PC-3 (cell line): Measurements from ENCODE around the gene DSCAM. TPM values are rescaled to one million over a fixed set of nuclear protein-coding genes. Genes with fewer than 3 reads are reported as not detected.

Experiments
- ATAC-seq: fragments of 200-7000 bp; cut with Tn5 transposase; 2 replicates; pipeline ENCODE4 v1.9.1; 2020; ENCODE audit warnings: mild to moderate bottlenecking, moderate library complexity
- BruUV-seq: library from RNA; stranded (reverse); fragments of 400-500 nt; replicated peaks from 2 replicates; lab custom pipeline; 2021; lab: Mats Ljungman, UMichigan
- CTCF ChIA-PET: fragments of 300-600 bp; sonication (Branson Sonifier 250); formaldehyde crosslinking; loops from one replicate; lab custom pipeline; 2022; ENCODE audit warnings: antibody characterized with exemption; lab: Charles Lee
- POLR2A ChIA-PET: fragments of 300-600 bp; sonication (Branson Sonifier 250); formaldehyde crosslinking; loops from one replicate; lab custom pipeline; 2022; ENCODE audit warnings: antibody characterized with exemption; ENCODE audit not compliant: unreplicated experiment; lab: Charles Lee
- DNase-seq: peaks from one replicate; pipeline ENCODE4 v3.0.0-alpha.2; 2015
- H2AFZ ChIP-seq: fragments of 300-600 bp; sonication (generic); 2 replicates; pipeline ENCODE4 v1.6.0; 2016; ENCODE audit warnings: antibody characterized with exemption, low read length
- H3F3A ChIP-seq: fragments of 300-600 bp; sonication (generic); one replicate; pipeline ENCODE4 v1.6.0; 2017; ENCODE audit warnings: antibody characterized with exemption, low read length, control low read depth, mild to moderate bottlenecking; ENCODE audit not compliant: unreplicated experiment
- H3K27ac ChIP-seq: fragments of 300-600 bp; sonication (generic); 2 replicates; pipeline ENCODE4 v1.5.1; 2016; ENCODE audit warnings: mild to moderate bottlenecking, low read length
- H3K27me3 ChIP-seq: fragments of 300-600 bp; sonication (generic); 2 replicates; pipeline ENCODE4 v1.6.1; 2016; ENCODE audit warnings: low read length, mixed read lengths
- H3K36me3 ChIP-seq: fragments of 300-600 bp; sonication (generic); 2 replicates; pipeline ENCODE4 v1.6.1; 2016; ENCODE audit warnings: low read depth, mixed run types, low read length, mixed read lengths
- H3K4me1 ChIP-seq: fragments of 300-600 bp; sonication (generic); 2 replicates; pipeline ENCODE4 v1.5.1; 2016; ENCODE audit warnings: low read length; ENCODE audit not compliant: insufficient read depth
- H3K4me2 ChIP-seq: fragments of 300-600 bp; sonication (generic); 2 replicates; pipeline ENCODE4 v1.6.0; 2016; ENCODE audit warnings: low read length
- H3K4me3 ChIP-seq: fragments of 300-600 bp; sonication (generic); 2 replicates; pipeline ENCODE4 v1.5.1; 2016; ENCODE audit warnings: mild to moderate bottlenecking, low read length, mixed read lengths
- H3K79me2 ChIP-seq: fragments of 300-600 bp; sonication (generic); 2 replicates; pipeline ENCODE4 v1.6.1; 2017; ENCODE audit warnings: low read length, mixed read lengths
- H3K9ac ChIP-seq: fragments of 300-600 bp; sonication (generic); 2 replicates; pipeline ENCODE4 v1.6.0; 2016; ENCODE audit warnings: mild to moderate bottlenecking, low read length
- H3K9me2 ChIP-seq: fragments of 300-600 bp; sonication (generic); replicated peaks from 2 replicates; pipeline ENCODE4 v1.6.1; 2016; ENCODE audit warnings: mixed run types, low read length, mixed read lengths
- H3K9me3 ChIP-seq: fragments of 300-600 bp; sonication (generic); 2 replicates; pipeline ENCODE4 v1.6.1; 2016; ENCODE audit warnings: low read length, mixed read lengths
- H4K20me1 ChIP-seq: fragments of 300-600 bp; sonication (generic); 2 replicates; pipeline ENCODE4 v1.6.1; 2016; ENCODE audit warnings: low read length, mixed read lengths
- EZH2 ChIP-seq: fragments of 300-600 bp; sonication (generic); IDR thresholded peaks from one replicate; pipeline ENCODE4 v1.6.1; 2017; ENCODE audit warnings: antibody characterized with exemption, mild to moderate bottlenecking, low read length; ENCODE audit not compliant: unreplicated experiment
- EZH2phosphoT487 ChIP-seq: fragments of 300-600 bp; sonication (generic); IDR thresholded peaks from 2 replicates; pipeline ENCODE4 v1.6.1; 2018; ENCODE audit warnings: mild to moderate bottlenecking, antibody characterized with exemption, low read length, borderline replicate concordance
- intact Hi-C: fragments of 100-400 bp; cut with micrococcal nuclease; formaldehyde crosslinking; loops from 2 replicates; pipeline ENCODE4 v1.9.0; 2023
- total RNA-seq: library from RNA; depleted of rRNA; stranded (reverse); fragments of >200 nt; gene quantifications from 2 replicates; pipeline ENCODE4 v1.2.3, GENCODE V29; 2014
- TF ChIP-seq, protein P1 (sequence below): fragments of 300-600 bp; sonication (generic); conservative IDR thresholded peaks from 2 replicates; pipeline ENCODE4 v1.5.1; 2017; ENCODE audit warnings: antibody characterized with exemption, low read depth, mild to moderate bottlenecking, low read length

DSCAM gene
- total RNA-seq, 1 experiment from 2014 or later, result not detected

DNA sequence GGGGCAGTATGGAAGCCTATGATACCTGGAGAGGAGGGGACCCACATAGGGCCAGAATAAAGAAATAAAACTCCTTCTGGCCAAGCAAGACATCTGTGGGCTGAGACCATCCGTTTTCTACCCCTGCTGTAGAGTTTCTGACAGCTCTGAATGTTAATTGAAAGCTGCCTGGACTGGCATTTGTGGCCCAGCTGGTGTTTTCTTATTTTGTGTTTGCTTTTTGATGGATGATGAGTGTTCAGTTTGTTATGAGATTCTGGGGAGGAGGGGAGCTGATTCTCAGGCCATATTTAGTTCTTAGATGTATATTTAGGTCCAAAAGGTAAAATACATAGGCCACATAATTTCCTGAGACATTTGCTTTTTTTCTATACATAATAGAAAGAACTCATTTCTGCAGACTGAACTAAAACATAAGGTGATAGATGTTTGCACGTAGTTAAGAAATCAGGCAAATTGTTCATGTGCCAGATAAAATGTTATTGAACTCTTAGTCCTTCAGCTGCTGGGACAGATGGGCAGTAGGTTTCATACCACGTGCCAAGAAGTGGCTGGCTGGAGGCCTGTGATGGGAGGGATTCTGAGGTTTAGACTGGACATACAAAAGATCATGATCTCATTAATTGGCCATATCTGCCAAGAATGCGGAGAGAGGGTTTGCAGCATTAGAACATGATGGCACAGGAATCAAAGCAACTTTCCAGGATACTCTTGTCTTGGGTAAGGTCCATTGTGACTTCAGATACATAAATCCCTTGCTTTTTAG is 54.1 kb downstream of the DSCAM start:
- Histone ChIP-seq H3K4me1 (no peaks in the 10 kb centered on the region), H3K9ac (no peak overlapping the region), H3K4me2 (no peak overlapping the region), H3F3A (no peaks in the 10 kb centered on the region), H3K27me3 (no peaks in the 10 kb centered on the region), H3K36me3 (no peaks in the 10 kb centered on the region), H3K4me3 (no peak overlapping the region), H3K27ac (no peak overlapping the region), H3K9me3 (peaks cover 24% of the 10 kb centered on the region), H4K20me1 (no peaks in the 10 kb centered on the region), H2AFZ (no peak overlapping the region), H3K9me2 (no peaks in the 10 kb centered on the region), H3K79me2 (no peaks in the 10 kb centered on the region)
- DNase-seq (no peak), ATAC-seq (no peak)
- POLR2A ChIA-PET, result no interaction called here
- no TSS peak for BruUV-seq
- TF ChIP-seq EZH2 (no peak), EZH2phosphoT487 (no peak)
- TF ChIP-seq, protein P1, sequence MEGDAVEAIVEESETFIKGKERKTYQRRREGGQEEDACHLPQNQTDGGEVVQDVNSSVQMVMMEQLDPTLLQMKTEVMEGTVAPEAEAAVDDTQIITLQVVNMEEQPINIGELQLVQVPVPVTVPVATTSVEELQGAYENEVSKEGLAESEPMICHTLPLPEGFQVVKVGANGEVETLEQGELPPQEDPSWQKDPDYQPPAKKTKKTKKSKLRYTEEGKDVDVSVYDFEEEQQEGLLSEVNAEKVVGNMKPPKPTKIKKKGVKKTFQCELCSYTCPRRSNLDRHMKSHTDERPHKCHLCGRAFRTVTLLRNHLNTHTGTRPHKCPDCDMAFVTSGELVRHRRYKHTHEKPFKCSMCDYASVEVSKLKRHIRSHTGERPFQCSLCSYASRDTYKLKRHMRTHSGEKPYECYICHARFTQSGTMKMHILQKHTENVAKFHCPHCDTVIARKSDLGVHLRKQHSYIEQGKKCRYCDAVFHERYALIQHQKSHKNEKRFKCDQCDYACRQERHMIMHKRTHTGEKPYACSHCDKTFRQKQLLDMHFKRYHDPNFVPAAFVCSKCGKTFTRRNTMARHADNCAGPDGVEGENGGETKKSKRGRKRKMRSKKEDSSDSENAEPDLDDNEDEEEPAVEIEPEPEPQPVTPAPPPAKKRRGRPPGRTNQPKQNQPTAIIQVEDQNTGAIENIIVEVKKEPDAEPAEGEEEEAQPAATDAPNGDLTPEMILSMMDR, result no peak
- intact Hi-C loops, result no loop called here
- CTCF ChIA-PET, result no interaction called here

DNA sequence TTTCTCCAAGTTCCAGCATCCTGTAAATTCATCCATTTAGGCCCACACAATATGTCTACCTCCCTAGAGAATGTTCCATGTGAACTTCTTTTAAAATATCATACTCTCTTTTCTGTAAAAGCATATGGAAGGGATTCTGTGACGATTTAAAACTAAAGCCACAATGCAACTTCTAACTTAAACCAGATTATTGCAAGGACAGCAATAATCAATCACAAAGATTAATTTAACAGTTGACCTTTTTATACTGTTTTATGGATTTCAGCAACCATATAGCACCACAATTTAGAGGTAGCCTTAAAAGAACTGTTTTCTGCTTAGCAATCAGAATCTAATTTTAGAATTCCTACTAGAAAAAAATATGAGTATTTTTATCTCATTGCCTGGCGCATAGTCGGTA is 58.3 kb downstream of the DSCAM start:
- H3K9ac ChIP-seq, result no peak overlapping the region
- no peak overlapping the region for H3K27ac ChIP-seq
- ATAC-seq (no peak), DNase-seq (no peak)
- no peak overlapping the region for H2AFZ ChIP-seq
- no peaks in the 10 kb centered on the region for H3K79me2 ChIP-seq
- BruUV-seq, result no TSS peak
- TF ChIP-seq, protein P1, result no peak
- TF ChIP-seq EZH2, result no peak
- TF ChIP-seq EZH2phosphoT487, result no peak
- no peaks in the 10 kb centered on the region for H3F3A ChIP-seq
- H3K4me3 ChIP-seq, result no peak overlapping the region
- no peaks in the 10 kb centered on the region for H3K9me2 ChIP-seq
- no peaks in the 10 kb centered on the region for H3K27me3 ChIP-seq
- ChIA-PET CTCF (no interaction called here), POLR2A (no interaction called here)
- H3K4me1 ChIP-seq, result no peaks in the 10 kb centered on the region
- peaks cover 24% of the 10 kb centered on the region for H3K9me3 ChIP-seq
- H3K4me2 ChIP-seq, result no peak overlapping the region
- H4K20me1 ChIP-seq, result no peaks in the 10 kb centered on the region
- H3K36me3 ChIP-seq, result no peaks in the 10 kb centered on the region
- intact Hi-C loops, result no loop called here

DNA sequence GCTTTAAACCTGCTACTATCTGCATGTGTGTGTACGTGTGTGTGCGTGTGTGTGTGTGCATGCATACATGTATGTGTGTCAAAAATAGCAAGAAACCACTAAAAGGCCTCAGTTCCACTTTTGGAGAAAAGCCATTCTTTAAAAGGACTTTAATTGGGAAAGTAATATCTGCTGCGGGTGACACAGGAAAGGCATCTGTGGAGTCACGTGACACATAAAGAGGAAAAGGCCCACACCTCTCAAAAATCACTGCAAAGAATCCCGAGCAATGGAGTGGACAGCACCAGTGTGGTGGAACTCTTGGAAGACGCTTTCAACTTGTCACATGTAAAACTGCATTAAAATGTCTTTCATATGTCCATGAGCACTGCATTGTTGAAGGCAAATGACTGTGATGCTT is 63.6 kb downstream of the DSCAM start:
- H2AFZ ChIP-seq, result no peak overlapping the region
- H3K9me2 ChIP-seq, result no peaks in the 10 kb centered on the region
- ChIA-PET CTCF (no interaction called here), POLR2A (no interaction called here)
- TF ChIP-seq, protein P1, result no peak
- no peaks in the 10 kb centered on the region for H3K4me1 ChIP-seq
- no peaks in the 10 kb centered on the region for H3K79me2 ChIP-seq
- peaks cover 23% of the 10 kb centered on the region for H3K9me3 ChIP-seq
- no peaks in the 10 kb centered on the region for H3F3A ChIP-seq
- DNase-seq (no peak), ATAC-seq (no peak)
- H3K4me3 ChIP-seq, result no peak overlapping the region
- H3K27me3 ChIP-seq, result no peaks in the 10 kb centered on the region
- no peak overlapping the region for H3K27ac ChIP-seq
- intact Hi-C loops, result no loop called here
- H4K20me1 ChIP-seq, result no peaks in the 10 kb centered on the region
- no peaks in the 10 kb centered on the region for H3K36me3 ChIP-seq
- BruUV-seq, result no TSS peak
- H3K4me2 ChIP-seq, result no peak overlapping the region
- H3K9ac ChIP-seq, result no peak overlapping the region
